ENCODE data around the gene CCDC90B. TPM values are rescaled to one million over a fixed set of nuclear protein-coding genes. Genes with fewer than 3 reads are reported as not detected.

The CCDC90B gene
- total and polyA plus RNA-seq, 10 of the 15 experiments (the other 5 are each of a cell fraction or from before 2014, with no cell fraction given), result 33.2 to 91.5 (median 59.2) TPM

- WGBS (ENCODE audit: insufficient coverage, insufficient replicate concordance, low lambda C conversion rate, missing lambda C conversion rate), result 96% methylated on average over 1 of the region's 1 CpG
- BruUV-seq (replicated peaks), result no TSS peak
- FAIRE-seq (no peak), DNase-seq (ENCODE audit: low read depth, low spot score) (no peak), ATAC-seq (no peak; the same call in 2 of the 3 replicates)
- Histone ChIP-seq H3K36me3 (ENCODE audit: control insufficient read depth in 2 of 2, insufficient read depth in 2 of 2, low read length in 1 of 2) (no peaks in the 10 kb centered on the region), H4K20me1 (ENCODE audit: control insufficient read depth, insufficient read depth) (no peaks in the 10 kb centered on the region), H3K79me2 (ENCODE audit: control insufficient read depth, insufficient read depth, low read length) (no peaks in the 10 kb centered on the region), H3K9me3 (replicated peaks; ENCODE audit: control insufficient read depth, insufficient read depth, low read length) (no peaks in the 10 kb centered on the region), H3K4me2 (ENCODE audit: control insufficient read depth, insufficient read depth) (no peak overlapping the region), H3K27ac (ENCODE audit: control insufficient read depth, insufficient read depth) (no peak overlapping the region), H2AFZ (ENCODE audit: control insufficient read depth, low read depth, low read length) (no peak overlapping the region), H3K4me3 (no peak overlapping the region), H3K9ac (ENCODE audit: control insufficient read depth, insufficient read depth, low read length) (no peak overlapping the region), H3K27me3 (replicated peaks in 1 of 2; ENCODE audit: control insufficient read depth in 2 of 2, insufficient read depth in 2 of 2, low read length in 1 of 2) (no peaks in the 10 kb centered on the region), H3K4me1 (ENCODE audit: control insufficient read depth, insufficient read depth, low read length) (peaks cover 12% of the 10 kb centered on the region)
- ChIA-PET RAD21 (ENCODE audit: unreplicated experiment) (interaction anchor here (0.6 to 3.5 kb wide), 24 partner anchors 13 to 568 kb away, joined by 3 to 36 read pairs (median 6); partner anchors contain the start of genes DDIAS, PCF11 and PRCP), CTCF (interaction anchor here (0.7 to 4.6 kb wide), 69 partner anchors 7 to 570 kb away, joined by 3 to 87 read pairs (median 5); partner anchors contain the start of genes DDIAS, PCF11, PRCP and RAB30), SMC1A (ENCODE audit: uncharacterized antibody, unreplicated experiment) (interaction anchor here (0.6 to 4.6 kb wide), 41 partner anchors 9 to 570 kb away, joined by 3 to 56 read pairs (median 4); partner anchors contain the start of gene DDIAS), POLR2A (interaction anchor here (0.6 to 1.3 kb wide), 2 partner anchors 382 to 435 kb away, joined by 3 to 6 read pairs; no protein-coding TSS in a partner anchor)
- TF ChIP-seq POLR2A (IDR thresholded peaks at IDR 0.05; ENCODE audit: low read depth, low read length) (no peak), IRF4 (IDR thresholded peaks at IDR 0.05; ENCODE audit: low read depth, low read length) (no peak), MYC (IDR thresholded peaks at IDR 0.05; ENCODE audit: insufficient read depth, insufficient read length, insufficient replicate concordance, low read length, severe bottlenecking) (no peak), DPF2 (IDR thresholded peaks at IDR 0.05) (no peak), BHLHE40 (IDR thresholded peaks at IDR 0.05; ENCODE audit: borderline replicate concordance in 1 of 2, low read depth in 2 of 2, low read length in 1 of 2) (no peak), RELB (IDR thresholded peaks at IDR 0.05; ENCODE audit: low read depth) (no peak), NR2F1 (conservative IDR thresholded peaks at IDR 0.05) (no peak), SIN3A (IDR thresholded peaks at IDR 0.05; ENCODE audit: low read depth, low read length) (no peak), BMI1 (IDR thresholded peaks at IDR 0.05; ENCODE audit: borderline replicate concordance) (no peak)
- intact Hi-C loops (cut with micrococcal nuclease; ENCODE audit: unreplicated experiment), result no loop called here
- in situ Hi-C loops (cut with MboI), result no loop called here
These were observed 36.7 kb downstream of the CCDC90B start for GRCh38 chr11:83249445-83249844.
